ENCODE measurements around the gene NCKAP5. TPM values are rescaled to one million over a fixed set of nuclear protein-coding genes. Genes with fewer than 3 reads are reported as not detected.

NCKAP5 gene
- total RNA-seq, 2 donors from 2014 or later = 0.78 to 2.6 TPM

DNA sequence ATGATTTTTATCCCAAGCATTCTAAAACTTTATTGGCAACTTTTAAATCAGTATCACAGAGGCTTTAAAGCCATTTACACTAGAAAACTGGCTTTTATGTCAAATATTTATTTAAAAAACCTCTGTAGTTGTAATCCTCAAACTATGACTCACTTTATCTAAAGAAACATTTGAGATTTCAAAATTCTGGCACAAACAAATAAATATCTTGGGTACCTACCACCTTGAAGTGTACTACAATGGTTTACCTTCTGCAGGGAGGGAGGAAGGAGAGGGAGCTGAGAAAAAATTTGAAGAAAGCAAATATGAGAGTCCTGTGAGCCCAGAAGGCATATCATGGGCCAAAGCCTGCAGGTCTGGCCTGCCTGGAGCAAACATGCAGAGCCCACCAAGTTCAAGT, 155.6 kb downstream of the NCKAP5 start:
- H3K9me3 ChIP-seq = no peaks in the 10 kb centered on the region
- intact Hi-C loops (cut with DNase I) = no loop called here
- H3K27me3 ChIP-seq = no peaks in the 10 kb centered on the region
- ATAC-seq = no peak
- no peak overlapping the region for H3K4me3 ChIP-seq
- TF ChIP-seq, protein P1, sequence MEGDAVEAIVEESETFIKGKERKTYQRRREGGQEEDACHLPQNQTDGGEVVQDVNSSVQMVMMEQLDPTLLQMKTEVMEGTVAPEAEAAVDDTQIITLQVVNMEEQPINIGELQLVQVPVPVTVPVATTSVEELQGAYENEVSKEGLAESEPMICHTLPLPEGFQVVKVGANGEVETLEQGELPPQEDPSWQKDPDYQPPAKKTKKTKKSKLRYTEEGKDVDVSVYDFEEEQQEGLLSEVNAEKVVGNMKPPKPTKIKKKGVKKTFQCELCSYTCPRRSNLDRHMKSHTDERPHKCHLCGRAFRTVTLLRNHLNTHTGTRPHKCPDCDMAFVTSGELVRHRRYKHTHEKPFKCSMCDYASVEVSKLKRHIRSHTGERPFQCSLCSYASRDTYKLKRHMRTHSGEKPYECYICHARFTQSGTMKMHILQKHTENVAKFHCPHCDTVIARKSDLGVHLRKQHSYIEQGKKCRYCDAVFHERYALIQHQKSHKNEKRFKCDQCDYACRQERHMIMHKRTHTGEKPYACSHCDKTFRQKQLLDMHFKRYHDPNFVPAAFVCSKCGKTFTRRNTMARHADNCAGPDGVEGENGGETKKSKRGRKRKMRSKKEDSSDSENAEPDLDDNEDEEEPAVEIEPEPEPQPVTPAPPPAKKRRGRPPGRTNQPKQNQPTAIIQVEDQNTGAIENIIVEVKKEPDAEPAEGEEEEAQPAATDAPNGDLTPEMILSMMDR (IDR thresholded peaks at IDR 0.05) = no peak
- TF ChIP-seq POLR2A (IDR thresholded peaks at IDR 0.05) = no peak
- DNase-seq = no peak
- no peaks in the 10 kb centered on the region for H3K36me3 ChIP-seq (replicated peaks in 1 of 2; ENCODE audit: insufficient read depth in 1 of 2, low read depth in 2 of 2)
- H3K4me1 ChIP-seq = no peaks in the 10 kb centered on the region
- no peak overlapping the region for H3K27ac ChIP-seq

DNA sequence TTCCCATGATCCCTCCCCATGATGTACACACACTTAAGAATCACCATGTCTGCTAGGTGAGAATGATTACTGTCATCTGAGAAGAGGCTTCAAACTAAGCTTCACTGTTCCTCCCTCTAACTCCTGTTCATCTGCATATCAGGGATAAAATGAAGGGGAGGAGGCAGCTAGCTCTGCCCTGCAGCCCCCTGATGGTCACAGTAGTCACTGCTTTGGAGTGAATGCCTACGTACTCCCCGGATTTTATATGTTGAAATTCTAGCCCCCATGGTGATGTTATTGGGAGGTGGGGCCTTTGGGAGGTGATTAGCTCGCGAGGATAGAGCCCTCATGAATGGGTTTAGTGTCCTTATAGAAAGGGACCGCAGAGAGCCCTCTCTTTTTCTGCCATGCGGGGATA, 156.4 kb downstream of the NCKAP5 start:
- intact Hi-C loops (cut with DNase I) = no loop called here
- DNase-seq (no peak), ATAC-seq (no peak)
- Histone ChIP-seq H3K27ac (no peak overlapping the region), H3K27me3 (no peaks in the 10 kb centered on the region), H3K9me3 (no peaks in the 10 kb centered on the region), H3K4me1 (no peaks in the 10 kb centered on the region), H3K4me3 (no peak overlapping the region), H3K36me3 (replicated peaks in 1 of 2; ENCODE audit: insufficient read depth in 1 of 2, low read depth in 2 of 2) (no peaks in the 10 kb centered on the region)
- no peak for TF ChIP-seq POLR2A (IDR thresholded peaks at IDR 0.05)
- TF ChIP-seq, protein P1 (IDR thresholded peaks at IDR 0.05) = no peak
- 72 to 77% methylated on average over 6 of the region's 6 CpGs for WGBS, 2 donors

DNA sequence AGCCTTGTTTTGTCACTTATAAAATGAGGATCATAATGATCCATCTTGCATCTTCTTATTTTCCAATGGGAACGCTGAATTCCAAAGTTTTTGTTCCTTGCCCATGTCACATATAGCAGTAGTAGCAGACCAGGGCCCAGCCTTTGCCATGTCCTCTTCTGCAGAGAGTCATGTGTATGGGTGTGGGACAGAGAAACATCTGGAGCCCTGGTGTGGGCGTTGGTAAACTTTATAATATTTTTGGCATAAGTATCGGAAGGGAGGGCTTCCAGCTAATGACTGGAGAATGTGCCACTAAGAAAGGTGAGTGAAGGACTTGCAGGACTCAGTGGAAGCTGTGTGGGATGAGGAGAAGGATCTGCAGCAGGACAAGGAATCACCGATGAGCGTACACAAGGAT, 157.2 kb downstream of the NCKAP5 start:
- no peak for DNase-seq
- H3K4me1 ChIP-seq = no peaks in the 10 kb centered on the region
- H3K4me3 ChIP-seq = no peak overlapping the region
- intact Hi-C loops (cut with DNase I) = no loop called here
- 78 to 81% methylated on average over 5 of the region's 5 CpGs for WGBS, 2 donors
- no peaks in the 10 kb centered on the region for H3K9me3 ChIP-seq
- no peak for ATAC-seq
- H3K27ac ChIP-seq = no peak overlapping the region
- TF ChIP-seq, protein P1 (IDR thresholded peaks at IDR 0.05) = no peak
- TF ChIP-seq POLR2A (IDR thresholded peaks at IDR 0.05) = no peak
- H3K27me3 ChIP-seq = no peaks in the 10 kb centered on the region
- no peaks in the 10 kb centered on the region for H3K36me3 ChIP-seq (replicated peaks in 1 of 2; ENCODE audit: insufficient read depth in 1 of 2, low read depth in 2 of 2)

DNA sequence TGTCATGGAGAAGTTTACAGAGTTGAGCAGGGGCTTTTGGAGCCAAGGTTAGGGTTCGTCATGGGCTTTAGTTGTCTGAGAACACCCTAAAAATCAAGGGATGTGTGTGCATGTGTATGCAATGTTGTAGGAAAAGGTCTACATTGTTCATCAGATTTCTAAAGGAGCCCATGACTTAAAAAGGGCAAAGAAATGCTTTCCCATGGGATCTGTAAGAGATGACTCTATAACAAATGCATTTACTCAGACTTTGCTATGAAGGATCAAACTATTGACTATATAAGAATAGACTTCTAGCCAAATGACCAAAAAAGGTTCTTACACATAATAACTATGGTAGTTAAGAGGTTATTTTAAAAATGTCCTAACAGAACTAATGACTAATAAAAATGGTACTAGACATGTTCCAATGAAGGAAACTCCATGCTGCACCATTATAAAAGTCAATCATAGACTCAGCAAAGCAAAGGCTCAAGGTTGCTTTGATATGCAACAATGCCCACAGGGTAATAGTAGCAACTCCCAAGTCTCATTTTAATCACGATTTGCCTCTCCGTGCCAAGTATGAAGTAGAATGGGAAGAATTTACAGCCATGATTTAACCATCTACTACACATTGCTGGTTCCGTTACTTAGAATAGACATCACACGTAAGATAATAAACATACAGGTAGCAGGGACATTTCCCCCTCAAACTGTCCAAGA, 158.5 kb downstream of the NCKAP5 start:
- H3K36me3 ChIP-seq (replicated peaks in 1 of 2; ENCODE audit: insufficient read depth in 1 of 2, low read depth in 2 of 2) = no peaks in the 10 kb centered on the region
- no peaks in the 10 kb centered on the region for H3K4me1 ChIP-seq
- 79% methylated on average over 5 of the region's 5 CpGs for WGBS, 2 donors
- intact Hi-C loops (cut with DNase I) = no loop called here
- TF ChIP-seq, protein P1 (IDR thresholded peaks at IDR 0.05) = no peak
- no peak for TF ChIP-seq POLR2A (IDR thresholded peaks at IDR 0.05)
- H3K4me3 ChIP-seq = no peak overlapping the region
- no peaks in the 10 kb centered on the region for H3K9me3 ChIP-seq
- H3K27me3 ChIP-seq = no peaks in the 10 kb centered on the region
- DNase-seq (no peak), ATAC-seq (no peak)
- H3K27ac ChIP-seq = no peak overlapping the region

DNA sequence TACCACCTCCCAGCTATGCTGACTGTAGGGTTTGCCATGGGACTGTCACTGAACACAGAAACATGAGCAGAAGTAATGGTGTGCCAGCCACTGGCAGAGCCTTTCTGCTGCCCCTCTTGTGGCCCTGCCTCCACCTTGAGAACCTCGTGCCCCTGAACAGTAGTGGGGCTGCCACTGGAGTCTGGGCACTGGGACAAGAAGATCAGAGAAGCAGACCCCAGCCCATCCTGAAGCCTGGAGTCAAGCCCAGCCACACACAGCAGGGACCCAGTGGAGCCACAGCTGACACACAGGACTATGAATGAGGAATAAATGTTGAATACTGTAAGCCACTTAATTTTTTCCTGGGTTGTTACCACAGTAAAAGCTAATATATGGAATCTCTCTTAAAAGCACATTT, 159.6 kb downstream of the NCKAP5 start:
- ATAC-seq = no peak
- no peaks in the 10 kb centered on the region for H3K27me3 ChIP-seq
- no peak for TF ChIP-seq POLR2A (IDR thresholded peaks at IDR 0.05)
- TF ChIP-seq, protein P1 (IDR thresholded peaks at IDR 0.05) = no peak
- no peaks in the 10 kb centered on the region for H3K36me3 ChIP-seq (replicated peaks in 1 of 2; ENCODE audit: insufficient read depth in 1 of 2, low read depth in 2 of 2)
- no peak overlapping the region for H3K27ac ChIP-seq
- H3K4me3 ChIP-seq = no peak overlapping the region
- intact Hi-C loops (cut with DNase I) = no loop called here
- WGBS, 2 donors = 14 to 54% methylated on average over 1 of the region's 1 CpG
- DNase-seq = no peak
- no peaks in the 10 kb centered on the region for H3K9me3 ChIP-seq
- H3K4me1 ChIP-seq = no peaks in the 10 kb centered on the region
